GM10847 (cell line): Measurements from ENCODE around the gene CCDC81.

ENCODE experiments used
- POLR2A ChIP-seq: IDR thresholded peaks from 2 replicates; pipeline ENCODE4 v1.6.1; 2011; ENCODE audit not compliant: insufficient read length; ENCODE audit errors: extremely low read depth

The CCDC81 gene

GRCh38 chr11:86418106-86418505, 43.4 kb downstream of the CCDC81 start:
- TF ChIP-seq POLR2A, result no peak

GRCh38 chr11:86418513-86418912, 43.8 kb downstream of the CCDC81 start:
- TF ChIP-seq POLR2A, result no peak

- no peak for TF ChIP-seq POLR2A
Measured at GRCh38 chr11:86418917-86419316, 44.2 kb downstream of the CCDC81 start.

- no peak for TF ChIP-seq POLR2A
Measured at GRCh38 chr11:86421946-86422345, 47.3 kb downstream of the CCDC81 start.

DNA sequence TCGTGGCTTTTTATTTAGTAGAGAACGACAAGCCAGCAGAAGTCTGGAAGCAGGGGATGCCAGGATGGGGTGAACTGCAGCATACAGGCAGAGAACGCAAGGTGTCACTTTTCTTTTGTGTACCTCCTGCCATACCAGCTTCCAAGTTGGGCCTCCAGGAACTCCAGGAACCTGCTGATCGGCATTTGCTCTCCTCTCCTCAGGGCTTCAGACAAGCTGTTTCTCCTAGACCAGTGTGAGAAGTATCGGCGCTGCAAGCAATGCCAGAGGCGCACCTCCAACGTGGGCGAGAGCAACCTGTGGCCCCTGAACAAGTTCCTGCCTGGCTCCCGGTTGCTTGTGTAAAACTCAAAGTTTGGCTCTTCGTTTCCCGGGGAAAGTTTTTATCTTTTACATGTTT, 47.7 kb downstream of the CCDC81 start:
- TF ChIP-seq POLR2A, result no peak

DNA sequence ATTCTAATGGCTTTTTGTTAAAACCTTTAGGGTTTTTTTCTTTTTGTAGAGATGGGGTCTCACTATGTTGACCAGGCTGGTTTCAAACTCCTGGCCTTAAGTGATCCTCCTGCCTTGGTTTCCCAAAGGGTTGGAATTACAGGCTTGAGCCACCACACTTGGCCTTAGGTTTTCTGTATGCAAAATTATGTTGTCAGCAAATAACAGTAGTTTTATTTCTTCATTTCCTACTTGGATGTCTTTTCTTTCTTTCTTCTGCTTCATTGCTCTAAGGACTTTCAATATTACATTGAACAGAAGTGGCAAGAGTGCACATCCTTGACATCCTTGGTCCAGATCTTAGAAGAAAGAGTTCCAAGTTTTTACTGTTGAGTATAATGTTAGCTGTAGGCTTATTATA, 52.8 kb downstream of the CCDC81 start:
- no peak for TF ChIP-seq POLR2A

GRCh38 chr11:86431258-86431657, 56.6 kb downstream of the CCDC81 start:
- TF ChIP-seq POLR2A, result no peak

- TF ChIP-seq POLR2A, result no peak
Measured at GRCh38 chr11:86435711-86436110, 61.0 kb downstream of the CCDC81 start.

DNA sequence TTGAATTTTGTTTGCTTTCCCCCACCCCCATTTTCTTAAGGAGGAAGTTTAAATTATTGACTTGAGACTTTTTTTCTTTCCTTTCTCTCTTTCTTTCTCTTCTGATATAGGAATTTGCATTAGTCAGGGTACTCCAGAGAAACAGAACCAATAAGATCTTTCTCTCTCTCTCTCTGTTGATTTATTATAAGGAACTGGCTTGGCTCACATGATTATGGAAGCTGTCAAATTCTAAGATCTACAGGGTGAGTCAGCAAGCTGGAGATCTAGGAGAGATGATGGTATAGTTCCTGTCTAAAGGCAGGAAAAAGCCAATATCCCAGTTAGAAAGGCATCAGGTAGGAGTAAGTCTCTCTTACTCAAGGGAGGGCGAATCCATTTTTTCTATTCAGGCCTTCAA, 64.0 kb downstream of the CCDC81 start:
- TF ChIP-seq POLR2A, result no peak

GRCh38 chr11:86440305-86440716, 65.6 kb downstream of the CCDC81 start:
- TF ChIP-seq POLR2A, result no peak

DNA sequence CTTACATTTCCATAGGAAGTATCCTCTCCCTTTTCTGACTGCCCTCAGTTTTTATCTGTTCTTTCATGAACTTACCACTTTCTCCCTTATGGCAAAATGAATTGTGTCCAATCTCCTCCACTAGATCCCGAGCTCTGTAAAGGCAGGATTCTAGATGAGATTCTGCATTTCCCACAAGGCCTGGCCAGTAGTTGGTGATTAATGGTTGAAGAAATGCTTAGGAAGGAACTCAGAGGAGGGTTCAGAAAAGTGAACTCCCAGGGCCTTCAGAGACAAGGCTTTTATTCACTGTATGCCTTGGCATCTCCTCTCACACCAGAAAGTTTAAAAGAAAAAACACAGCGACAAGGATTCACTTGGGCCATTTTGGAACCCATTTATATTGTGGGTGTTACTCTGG, 66.2 kb downstream of the CCDC81 start:
- TF ChIP-seq POLR2A, result no peak

- no peak for TF ChIP-seq POLR2A
Measured at GRCh38 chr11:86442420-86442819, 67.7 kb downstream of the CCDC81 start.

DNA sequence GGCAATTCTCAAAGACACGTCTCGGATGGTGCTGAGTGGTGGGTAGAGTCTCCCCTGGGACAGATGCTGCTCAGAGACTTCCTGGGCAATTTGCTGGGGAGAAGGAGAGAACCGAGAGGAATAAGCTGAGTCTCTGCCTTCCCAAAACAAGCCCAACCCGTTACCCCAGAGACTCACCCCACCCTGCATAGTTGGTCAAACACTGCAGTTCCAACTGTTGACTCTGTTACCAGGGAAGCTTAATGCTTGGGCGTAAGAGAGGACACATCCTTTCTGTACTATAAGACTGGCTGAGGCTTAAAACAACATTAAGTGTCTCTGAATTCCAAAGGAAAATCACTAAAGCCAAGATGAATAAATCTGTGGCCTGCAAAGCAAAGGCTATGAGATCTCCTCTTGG, 68.1 kb downstream of the CCDC81 start:
- no peak for TF ChIP-seq POLR2A

DNA sequence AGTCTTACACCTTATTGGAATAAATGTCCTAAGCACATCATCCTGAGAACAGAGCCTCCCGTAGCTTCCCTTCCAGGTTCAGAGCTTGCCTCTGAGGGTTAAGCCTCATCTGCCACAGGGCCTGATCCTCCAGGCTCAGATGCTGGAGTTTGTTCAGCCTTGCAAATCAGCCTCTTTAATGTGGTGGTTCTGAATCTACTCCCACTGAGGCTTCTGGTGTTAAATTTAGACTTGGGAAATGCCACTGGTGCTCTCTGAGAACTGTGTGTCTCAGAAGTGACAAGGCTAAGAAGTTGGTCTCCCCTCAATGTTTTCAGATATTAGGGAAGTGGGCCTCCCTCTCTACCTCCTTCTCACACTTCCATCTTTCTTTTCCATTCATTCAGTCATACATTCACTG, 68.7 kb downstream of the CCDC81 start:
- TF ChIP-seq POLR2A, result no peak

- no peak for TF ChIP-seq POLR2A
Measured at GRCh38 chr11:86444981-86445380, 70.3 kb downstream of the CCDC81 start.

GRCh38 chr11:86446163-86446923, 71.7 kb downstream of the CCDC81 start:
- no peak for TF ChIP-seq POLR2A

GRCh38 chr11:86446924-86447285, 72.2 kb downstream of the CCDC81 start:
- no peak for TF ChIP-seq POLR2A
